HepG2 (cell line): ENCODE measurements around the gene SMIM38. TPM values are rescaled to one million over a fixed set of nuclear protein-coding genes. Genes with fewer than 3 reads are reported as not detected.

Experiments used
- AGO1 ChIP-seq: fragments of 200-400 bp; formaldehyde crosslinking; IDR thresholded peaks from 2 replicates; pipeline ENCODE4 v1.6.1; 2017; ENCODE audit warnings: mild to moderate bottlenecking, low read depth, low read length, moderate library complexity; ENCODE audit not compliant: poor library complexity, severe bottlenecking
- BCL6 ChIP-seq: IDR thresholded peaks from 2 replicates; pipeline ENCODE4 v1.6.1; 2016; ENCODE audit warnings: missing genetic modification reagents, missing compliant biosample characterization
- BORCS8-MEF2B ChIP-seq: sonication (generic); formaldehyde crosslinking; IDR thresholded peaks from 2 replicates; pipeline ENCODE4 v1.8.0; 2022; ENCODE audit warnings: mild to moderate bottlenecking, missing genetic modification reagents
- CREB1 ChIP-seq, 2 experiments: fragments of 450-650 bp in 1 of 2; IDR thresholded peaks; 2 replicates each; pipeline ENCODE4 v1.6.1; 2016 to 2017; ENCODE audit warnings: control low read depth in 1 of 2, mild to moderate bottlenecking in 1 of 2, missing compliant biosample characterization in 1 of 2, missing genetic modification characterization in 1 of 2
- EEA1 ChIP-seq: sonication (generic); formaldehyde crosslinking; IDR thresholded peaks from 2 replicates; pipeline ENCODE4 v1.5.1; 2020; ENCODE audit warnings: mild to moderate bottlenecking, missing genetic modification reagents, borderline replicate concordance
- GABPA ChIP-seq, 2 experiments: IDR thresholded peaks; 2 replicates each; pipeline ENCODE4 v1.6.1; 2011 to 2016; ENCODE audit warnings: low read depth in 2 of 2, low read length in 1 of 2, missing biosample characterization in 1 of 2, missing genetic modification characterization in 1 of 2
- KMT2B ChIP-seq: IDR thresholded peaks from 2 replicates; pipeline ENCODE4 v1.6.1; 2016; ENCODE audit warnings: missing genetic modification reagents, missing compliant biosample characterization
- NR2F6 ChIP-seq, 2 experiments: IDR thresholded peaks; 2 replicates each; pipeline ENCODE4 v1.6.1; 2016; ENCODE audit warnings: antibody characterized with exemption in 1 of 2, mild to moderate bottlenecking in 1 of 2
- PAF1 ChIP-seq: IDR thresholded peaks from 2 replicates; pipeline ENCODE4 v1.6.1; 2016; ENCODE audit warnings: missing genetic modification reagents, missing compliant biosample characterization
- SOX5 ChIP-seq: IDR thresholded peaks from 2 replicates; pipeline ENCODE4 v1.6.1; 2016; ENCODE audit warnings: borderline replicate concordance
- TBP ChIP-seq: sonication (generic); formaldehyde crosslinking; IDR thresholded peaks from 2 replicates; pipeline ENCODE4 v1.5.0; 2020; ENCODE audit warnings: missing genetic modification reagents
- TCF7L2 ChIP-seq: IDR thresholded peaks from 2 replicates; pipeline ENCODE4 v1.6.1; 2011; ENCODE audit warnings: mild to moderate bottlenecking, low read depth, low read length, moderate library complexity
- USF2 ChIP-seq, 2 experiments: sonication (generic) in 1 of 2; formaldehyde crosslinking in 1 of 2; IDR thresholded peaks; 2 replicates each; pipeline versions ENCODE4 v1.5.1 to v1.6.1; 2011 to 2020; ENCODE audit warnings: borderline replicate concordance in 1 of 2, low read depth in 1 of 2, low read length in 1 of 2, mild to moderate bottlenecking in 1 of 2, missing genetic modification reagents in 1 of 2, moderate library complexity in 1 of 2
- ZFP41 ChIP-seq: sonication (generic); formaldehyde crosslinking; IDR thresholded peaks from 2 replicates; pipeline ENCODE4 v1.4.0; 2020; ENCODE audit warnings: mild to moderate bottlenecking, missing genetic modification reagents, borderline replicate concordance
- ZNF383 ChIP-seq: sonication (generic); formaldehyde crosslinking; IDR thresholded peaks from 2 replicates; pipeline ENCODE4 v1.4.0; 2020; ENCODE audit warnings: missing genetic modification reagents, mild to moderate bottlenecking, borderline replicate concordance
- ZNF557 ChIP-seq: sonication (generic); formaldehyde crosslinking; IDR thresholded peaks from 2 replicates; pipeline ENCODE4 v1.4.0; 2020; ENCODE audit warnings: missing genetic modification reagents
- ZNF784 ChIP-seq: sonication (generic); formaldehyde crosslinking; IDR thresholded peaks from 2 replicates; pipeline ENCODE4 v1.5.1; 2020; ENCODE audit warnings: missing genetic modification reagents, mild to moderate bottlenecking, borderline replicate concordance
- polyA plus RNA-seq, 8 experiments: library from polyadenylated mRNA; depleted of rRNA in 3 of 8; stranded (reverse) in 7 of 8; unstranded in 1 of 8; fragments of >200 nt; fragmentation: Illumina TruSeq in 4 of 8; extraction: Trizol in 4 of 8; gene quantifications; 2 replicates each; pipeline versions ENCODE4 v1.2.1 to v1.2.3, GENCODE V29; 2011 to 2016; ENCODE audit warnings: low read depth in 4 of 8, missing spikeins in 1 of 8, mixed read lengths in 1 of 8; ENCODE audit not compliant: insufficient read depth in 1 of 8
- total RNA-seq, 5 experiments: library from RNA; depleted of rRNA; stranded (reverse); fragments of >200 nt; fragmentation: Illumina TruSeq; extraction: Trizol; gene quantifications; 2 replicates each; pipeline ENCODE4 v1.2.3, GENCODE V29; 2016; ENCODE audit warnings: low read depth in 1 of 5
- TF ChIP-seq, protein P1 (sequence below): sonication (generic); formaldehyde crosslinking; IDR thresholded peaks from 2 replicates; pipeline ENCODE4 v1.9.0; 2021; ENCODE audit warnings: missing genetic modification reagents, borderline replicate concordance
- TF ChIP-seq, protein P2 (sequence below): sonication (generic); formaldehyde crosslinking; IDR thresholded peaks from 2 replicates; pipeline ENCODE4 v1.4.0; 2020; ENCODE audit warnings: low read depth, missing genetic modification reagents

The SMIM38 gene
- total and polyA plus RNA-seq, 2 of the 13 experiments (the other 11 are each of a cell fraction or from before 2014, with no cell fraction given) = 0.30 to 0.40 TPM

- TF ChIP-seq USF2 (IDR thresholded peaks at IDR 0.05; ENCODE audit: low read depth, low read length) (no peak), USF2 (CRISPR knock-in tag; IDR thresholded peaks at IDR 0.05; ENCODE audit: borderline replicate concordance) (no peak), KMT2B (CRISPR knock-in tag) (no peak), CREB1 (IDR thresholded peaks at IDR 0.05) (no peak), CREB1 (CRISPR knock-in tag; IDR thresholded peaks at IDR 0.05) (no peak), ZNF557 (CRISPR knock-in tag) (no peak), ZNF383 (CRISPR knock-in tag) (no peak), GABPA (IDR thresholded peaks at IDR 0.05; ENCODE audit: low read depth, low read length) (no peak), GABPA (CRISPR knock-in tag; IDR thresholded peaks at IDR 0.05; ENCODE audit: low read depth) (no peak), BCL6 (CRISPR knock-in tag) (no peak), ZNF784 (CRISPR knock-in tag) (no peak), EEA1 (no peak), SOX5 (CRISPR knock-in tag) (no peak), TCF7L2 (no peak), PAF1 (CRISPR knock-in tag) (no peak), AGO1 (no peak), TBP (CRISPR knock-in tag) (no peak), NR2F6 (IDR thresholded peaks at IDR 0.05) (no peak), NR2F6 (CRISPR knock-in tag; IDR thresholded peaks at IDR 0.05) (no peak; the same call in 1 of the 2 replicates), ZFP41 (CRISPR knock-in tag) (no peak), BORCS8-MEF2B (CRISPR knock-in tag) (0 out of 2 replicates have a peak, but pooled peaks have one; percentile 46)
- TF ChIP-seq, protein P1, sequence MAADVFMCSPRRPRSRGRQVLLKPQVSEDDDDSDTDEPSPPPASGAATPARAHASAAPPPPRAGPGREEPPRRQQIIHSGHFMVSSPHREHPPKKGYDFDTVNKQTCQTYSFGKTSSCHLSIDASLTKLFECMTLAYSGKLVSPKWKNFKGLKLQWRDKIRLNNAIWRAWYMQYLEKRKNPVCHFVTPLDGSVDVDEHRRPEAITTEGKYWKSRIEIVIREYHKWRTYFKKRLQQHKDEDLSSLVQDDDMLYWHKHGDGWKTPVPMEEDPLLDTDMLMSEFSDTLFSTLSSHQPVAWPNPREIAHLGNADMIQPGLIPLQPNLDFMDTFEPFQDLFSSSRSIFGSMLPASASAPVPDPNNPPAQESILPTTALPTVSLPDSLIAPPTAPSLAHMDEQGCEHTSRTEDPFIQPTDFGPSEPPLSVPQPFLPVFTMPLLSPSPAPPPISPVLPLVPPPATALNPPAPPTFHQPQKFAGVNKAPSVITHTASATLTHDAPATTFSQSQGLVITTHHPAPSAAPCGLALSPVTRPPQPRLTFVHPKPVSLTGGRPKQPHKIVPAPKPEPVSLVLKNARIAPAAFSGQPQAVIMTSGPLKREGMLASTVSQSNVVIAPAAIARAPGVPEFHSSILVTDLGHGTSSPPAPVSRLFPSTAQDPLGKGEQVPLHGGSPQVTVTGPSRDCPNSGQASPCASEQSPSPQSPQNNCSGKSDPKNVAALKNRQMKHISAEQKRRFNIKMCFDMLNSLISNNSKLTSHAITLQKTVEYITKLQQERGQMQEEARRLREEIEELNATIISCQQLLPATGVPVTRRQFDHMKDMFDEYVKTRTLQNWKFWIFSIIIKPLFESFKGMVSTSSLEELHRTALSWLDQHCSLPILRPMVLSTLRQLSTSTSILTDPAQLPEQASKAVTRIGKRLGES (CRISPR knock-in tag) = no peak
- TF ChIP-seq, protein P2, sequence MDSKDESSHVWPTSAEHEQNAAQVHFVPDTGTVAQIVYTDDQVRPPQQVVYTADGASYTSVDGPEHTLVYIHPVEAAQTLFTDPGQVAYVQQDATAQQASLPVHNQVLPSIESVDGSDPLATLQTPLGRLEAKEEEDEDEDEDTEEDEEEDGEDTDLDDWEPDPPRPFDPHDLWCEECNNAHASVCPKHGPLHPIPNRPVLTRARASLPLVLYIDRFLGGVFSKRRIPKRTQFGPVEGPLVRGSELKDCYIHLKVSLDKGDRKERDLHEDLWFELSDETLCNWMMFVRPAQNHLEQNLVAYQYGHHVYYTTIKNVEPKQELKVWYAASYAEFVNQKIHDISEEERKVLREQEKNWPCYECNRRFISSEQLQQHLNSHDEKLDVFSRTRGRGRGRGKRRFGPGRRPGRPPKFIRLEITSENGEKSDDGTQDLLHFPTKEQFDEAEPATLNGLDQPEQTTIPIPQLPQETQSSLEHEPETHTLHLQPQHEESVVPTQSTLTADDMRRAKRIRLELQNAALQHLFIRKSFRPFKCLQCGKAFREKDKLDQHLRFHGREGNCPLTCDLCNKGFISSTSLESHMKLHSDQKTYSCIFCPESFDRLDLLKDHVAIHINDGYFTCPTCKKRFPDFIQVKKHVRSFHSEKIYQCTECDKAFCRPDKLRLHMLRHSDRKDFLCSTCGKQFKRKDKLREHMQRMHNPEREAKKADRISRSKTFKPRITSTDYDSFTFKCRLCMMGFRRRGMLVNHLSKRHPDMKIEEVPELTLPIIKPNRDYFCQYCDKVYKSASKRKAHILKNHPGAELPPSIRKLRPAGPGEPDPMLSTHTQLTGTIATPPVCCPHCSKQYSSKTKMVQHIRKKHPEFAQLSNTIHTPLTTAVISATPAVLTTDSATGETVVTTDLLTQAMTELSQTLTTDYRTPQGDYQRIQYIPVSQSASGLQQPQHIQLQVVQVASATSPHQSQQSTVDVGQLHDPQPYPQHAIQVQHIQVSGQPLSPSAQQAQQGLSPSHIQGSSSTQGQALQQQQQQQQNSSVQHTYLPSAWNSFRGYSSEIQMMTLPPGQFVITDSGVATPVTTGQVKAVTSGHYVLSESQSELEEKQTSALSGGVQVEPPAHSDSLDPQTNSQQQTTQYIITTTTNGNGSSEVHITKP (CRISPR knock-in tag) = no peak
Observed at GRCh38 chr11:69131644-69132300, 24.0 kb upstream of the SMIM38 start (continued).
